Stimulated activated CD4-positive, alpha-beta T cell treated with anti-CD3 and anti-CD28 coated beads, TNF-alpha, amount 100 ng/mL, for 24 hours (primary cell): ENCODE data around the gene FTO.

Source experiments
- DNase-seq, 3 experiments: peaks; one replicate each; pipeline ENCODE4 v3.0.0-alpha.2; 2020; ENCODE audit warnings: low read depth in 3 of 3

Gene FTO

DNA sequence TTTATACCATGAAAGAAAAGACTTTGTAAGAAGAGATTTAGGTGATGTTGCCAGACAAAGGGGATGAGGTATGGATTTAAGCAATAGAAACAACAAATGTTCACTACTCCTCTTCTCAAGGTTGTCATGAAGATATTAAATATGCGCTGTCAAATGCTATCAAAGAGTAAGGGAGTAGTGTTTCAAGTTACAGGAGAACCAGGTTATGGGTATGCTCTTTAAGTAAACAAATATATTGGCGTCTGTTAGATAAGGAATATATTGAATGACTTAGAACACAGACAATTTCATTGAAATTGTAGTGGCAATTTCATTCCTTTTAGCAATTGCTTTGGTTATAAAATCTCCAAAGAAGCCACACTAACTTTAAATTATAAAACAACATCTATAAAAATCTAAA is 229.0 kb downstream of the FTO start:
- no peak for DNase-seq

GRCh38 chr16:53933407-53933806 is 229.5 kb downstream of the FTO start:
- DNase-seq, result no peak

DNA sequence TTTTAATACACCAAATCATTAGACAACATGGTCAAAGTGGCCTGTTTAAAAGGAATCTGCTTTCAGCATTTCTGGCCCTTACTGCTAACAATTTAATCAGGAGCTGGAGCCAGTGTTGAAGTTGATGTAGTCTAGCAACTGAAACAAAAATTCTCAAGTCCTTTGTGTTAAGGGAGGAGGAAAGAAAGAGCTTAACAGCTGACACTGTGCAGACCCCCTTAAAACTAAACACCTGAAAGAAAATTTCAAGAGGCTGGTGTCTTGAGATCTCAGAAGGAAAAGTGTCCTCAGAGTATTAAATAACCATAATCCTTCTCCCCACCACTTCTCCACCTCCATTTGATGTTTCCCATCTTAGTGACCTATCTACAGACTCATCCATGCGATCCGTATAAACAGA is 232.1 kb downstream of the FTO start:
- no peak for DNase-seq

DNA sequence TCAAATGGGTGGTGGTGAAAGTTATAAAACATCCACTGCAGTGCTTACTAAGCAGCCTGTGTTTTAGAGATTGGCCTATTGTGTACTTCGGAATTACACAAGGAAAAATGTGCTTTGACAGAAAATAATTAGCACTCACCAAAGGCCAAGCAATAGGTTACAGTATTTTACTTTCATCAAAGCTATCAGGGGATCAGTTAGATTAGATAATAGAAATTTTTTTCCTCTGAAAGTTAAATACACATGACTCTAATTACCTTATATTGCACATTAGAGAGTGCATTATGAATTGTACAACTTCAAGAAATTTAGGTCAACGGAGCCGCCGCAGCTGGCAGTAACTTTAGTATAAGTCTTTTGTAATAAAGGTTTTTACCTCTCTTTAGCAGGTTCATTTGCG is 232.6 kb downstream of the FTO start:
- no peak for DNase-seq

GRCh38 chr16:53937161-53937880 is 233.4 kb downstream of the FTO start:
- no peak for DNase-seq

- no peak for DNase-seq
Measured at GRCh38 chr16:53944025-53944424, 240.1 kb downstream of the FTO start.

- no peak for DNase-seq
Measured at GRCh38 chr16:53945996-53946395, 242.0 kb downstream of the FTO start.

DNA sequence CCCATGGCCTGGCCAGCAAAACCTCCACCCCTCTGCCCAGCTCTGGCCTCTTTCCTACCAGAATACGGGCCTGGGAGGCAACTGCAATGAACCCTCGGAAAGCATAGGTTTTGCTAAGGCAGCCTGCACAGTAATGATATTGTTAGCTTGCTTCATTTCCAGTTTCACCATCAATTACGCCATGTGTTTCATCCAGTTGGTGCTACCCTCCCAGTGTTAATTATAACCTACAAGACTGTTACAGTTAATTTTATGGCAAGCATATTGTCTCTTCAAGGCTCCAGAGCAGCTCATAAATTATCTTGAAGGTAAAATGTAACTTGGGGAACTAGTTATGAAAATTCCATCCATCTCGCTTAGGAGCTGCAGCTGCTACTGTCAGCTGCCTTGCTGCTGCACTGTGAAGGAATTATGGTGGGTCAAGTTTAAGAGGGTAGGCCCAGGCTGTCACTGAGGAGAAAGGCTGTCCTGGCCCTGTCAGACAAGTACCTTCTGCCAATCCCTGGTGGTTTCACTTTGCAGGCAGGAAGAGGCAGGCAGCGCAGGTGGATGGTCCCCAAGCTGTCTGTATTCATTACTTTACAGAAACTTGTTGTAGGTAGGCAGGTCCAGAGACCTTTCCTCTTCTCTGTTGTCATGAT is 242.9 kb downstream of the FTO start:
- DNase-seq, result no peak

- DNase-seq, result no peak
Measured at GRCh38 chr16:53947642-53948041, 243.7 kb downstream of the FTO start.

DNA sequence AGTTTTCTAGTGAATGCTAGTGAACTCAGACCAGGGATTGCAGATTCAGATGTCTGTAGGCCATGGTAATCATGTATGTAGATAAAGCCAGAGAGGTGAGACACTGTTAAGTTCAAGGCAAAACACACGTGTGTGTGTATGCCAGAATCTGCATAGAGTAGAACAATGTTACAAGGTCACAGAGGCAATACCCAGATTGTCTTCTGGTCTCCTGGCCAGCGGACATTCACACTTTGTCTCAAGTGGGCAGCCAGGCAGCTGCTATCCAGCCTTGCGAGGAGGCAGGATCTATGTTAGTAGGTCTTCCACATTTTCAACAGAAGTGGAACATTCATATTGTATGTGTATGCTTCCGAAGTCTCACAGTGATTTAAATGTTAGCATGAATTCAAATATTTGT is 244.4 kb downstream of the FTO start:
- DNase-seq, result no peak

DNA sequence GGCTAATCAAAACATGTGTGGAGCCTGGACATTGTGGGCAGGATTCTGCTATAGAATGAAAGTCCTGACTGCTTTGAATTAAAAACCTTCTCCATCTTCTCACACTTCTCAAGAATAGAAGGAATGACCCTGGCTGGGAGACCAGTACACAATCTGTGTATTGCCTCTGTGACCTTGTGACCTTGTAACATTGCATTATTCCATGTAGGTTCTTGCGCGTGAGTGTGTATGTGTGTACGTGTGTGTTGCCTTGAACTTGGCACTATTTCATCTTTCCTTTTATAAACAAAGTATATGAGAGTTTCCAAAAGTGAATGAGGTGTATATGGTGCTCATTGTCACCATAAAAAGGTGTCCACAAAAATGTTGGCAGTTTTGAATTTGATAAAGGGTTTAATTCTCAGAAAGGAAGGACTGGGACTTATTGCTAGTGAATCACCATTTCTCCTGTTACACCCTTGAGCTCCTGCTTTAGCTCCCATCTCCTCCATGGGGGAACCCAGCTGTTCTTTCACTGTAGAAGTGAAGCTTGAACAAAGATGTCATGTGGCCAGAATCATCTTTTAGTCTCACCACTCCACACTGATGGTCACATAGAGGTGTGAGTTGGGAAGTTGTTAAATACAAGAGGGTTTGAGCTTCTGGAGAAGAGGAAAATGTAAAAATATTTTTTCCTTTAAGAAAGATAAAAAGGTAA is 244.9 kb downstream of the FTO start:
- DNase-seq, result no peak

GRCh38 chr16:53949715-53950410 is 245.9 kb downstream of the FTO start:
- no peak for DNase-seq

- DNase-seq, result no peak
Measured at GRCh38 chr16:53950677-53951076, 246.7 kb downstream of the FTO start.

- DNase-seq, result no peak
Measured at GRCh38 chr16:53952215-53953208, 248.6 kb downstream of the FTO start.

DNA sequence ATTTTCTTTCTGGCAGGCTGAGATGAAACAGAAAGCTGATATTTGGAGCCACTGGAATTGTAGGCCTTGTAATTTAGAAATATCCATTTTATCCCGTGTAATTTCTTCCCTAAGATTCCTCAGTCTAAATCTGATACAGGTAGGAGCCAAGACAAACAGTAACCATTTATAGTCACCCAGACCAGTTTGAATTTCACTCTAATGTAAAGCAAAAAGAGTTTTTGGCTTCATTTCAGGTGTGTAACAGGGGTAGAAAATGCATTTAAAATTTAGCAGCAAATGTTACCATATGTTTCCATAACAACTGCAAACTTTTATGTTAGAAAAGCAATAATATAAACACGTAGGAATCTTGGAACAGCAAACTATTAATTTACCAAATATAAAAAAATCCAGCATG is 249.4 kb downstream of the FTO start:
- no peak for DNase-seq

DNA sequence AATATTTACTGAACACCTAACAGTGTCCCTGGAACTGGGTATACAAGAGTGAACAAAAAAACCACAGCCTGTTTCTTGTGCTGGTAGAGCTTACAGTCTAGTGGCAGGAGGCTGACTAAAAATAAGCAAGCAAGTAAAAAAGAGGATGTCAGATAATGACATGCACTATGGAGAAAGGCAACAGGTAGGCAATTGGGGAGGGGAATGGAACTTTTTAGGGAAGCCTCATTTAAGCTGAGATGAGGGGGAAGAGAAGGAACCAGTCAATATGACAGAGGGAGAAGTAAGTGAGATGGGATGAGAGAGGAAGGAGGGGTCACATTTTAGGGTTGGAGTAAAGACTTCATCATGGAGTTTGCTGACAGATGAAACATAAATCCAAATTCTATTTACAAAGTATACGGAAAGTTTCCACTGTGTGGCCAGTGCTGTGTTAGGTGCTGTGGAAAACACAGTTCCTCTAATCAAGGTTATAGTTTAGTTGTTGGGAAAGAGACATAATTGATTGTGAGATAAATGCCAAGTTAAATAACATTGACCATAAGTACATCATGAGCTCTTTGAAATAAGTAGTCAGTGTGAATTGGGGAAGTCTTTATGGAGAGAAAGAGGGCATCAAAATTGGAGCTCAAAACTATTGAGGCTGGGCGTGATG is 251.4 kb downstream of the FTO start:
- no peak for DNase-seq

GRCh38 chr16:53958341-53958880 is 254.5 kb downstream of the FTO start:
- no peak for DNase-seq

DNA sequence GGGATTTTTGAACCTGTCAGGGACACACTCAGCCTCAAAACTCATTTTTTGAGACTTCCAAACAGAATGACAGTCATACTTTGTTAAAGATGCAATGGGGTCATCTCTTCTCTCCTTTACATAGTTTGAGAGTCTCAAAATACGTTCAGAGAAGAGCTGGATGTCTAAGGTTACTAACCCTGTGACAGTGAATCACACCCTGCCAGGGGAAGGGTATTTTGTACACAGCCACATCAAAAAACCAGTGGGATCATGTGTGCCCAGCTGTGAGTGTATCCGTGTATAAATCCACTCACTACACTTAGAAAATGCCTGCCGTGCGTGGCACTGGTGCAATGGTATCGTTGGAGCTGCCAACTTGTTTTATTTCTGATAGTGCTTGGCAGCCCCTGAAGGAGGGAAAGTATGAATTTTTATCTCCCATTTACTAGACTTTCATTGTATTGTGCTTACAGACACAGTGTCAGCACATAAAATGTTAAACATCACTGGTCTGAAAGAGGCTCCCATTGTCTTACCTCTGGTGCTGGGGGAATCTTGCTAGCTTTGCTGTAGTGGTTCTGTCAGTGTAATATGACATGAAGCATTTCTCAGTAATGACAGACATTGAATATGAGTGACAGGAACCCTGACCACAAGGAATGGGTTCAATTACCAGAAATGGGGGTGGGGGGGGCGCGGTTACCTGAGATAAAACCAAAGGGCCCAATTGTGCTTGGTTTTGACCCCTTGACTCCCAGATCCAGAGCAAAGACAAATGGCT is 256.3 kb downstream of the FTO start:
- DNase-seq, result no peak

GRCh38 chr16:53960954-53961616 is 257.1 kb downstream of the FTO start:
- no peak for DNase-seq
